ENCODE measurements around the gene CNNM1. TPM values are rescaled to one million over a fixed set of nuclear protein-coding genes. Genes with fewer than 3 reads are reported as not detected.

CNNM1 gene
- total RNA-seq, 1 donor from 2014 or later: 0.08 TPM

DNA sequence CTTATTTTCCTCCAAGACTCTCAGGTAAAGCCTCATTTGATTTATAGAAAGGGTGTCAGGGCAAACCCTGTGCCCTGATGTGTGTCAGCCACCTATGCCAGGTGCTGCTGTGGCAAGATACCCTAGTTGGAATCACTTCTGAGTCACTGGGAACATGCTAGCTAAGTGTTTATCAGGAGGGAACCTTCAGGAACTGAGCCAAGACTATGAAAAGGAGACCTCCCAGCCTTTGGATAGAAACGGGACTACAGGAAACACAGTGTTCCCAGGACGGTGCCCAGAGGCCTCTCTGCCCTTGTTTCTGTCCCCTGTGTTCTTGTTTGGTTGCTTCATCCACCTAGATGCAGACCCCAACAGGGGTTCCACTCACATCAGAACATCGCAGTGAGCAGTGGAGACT is 28.5 kb downstream of the CNNM1 start:
- Mint-ChIP-seq H3K9me3 (ENCODE audit: unreplicated experiment) (no peaks in the 10 kb centered on the region), H3K36me3 (ENCODE audit: low read depth, unreplicated experiment) (no peaks in the 10 kb centered on the region), H3K4me1 (ENCODE audit: unreplicated experiment) (peaks cover 4% of the 10 kb centered on the region), H3K4me3 (ENCODE audit: unreplicated experiment) (no peak overlapping the region), H3K27me3 (ENCODE audit: unreplicated experiment) (no peaks in the 10 kb centered on the region), H3K27ac (ENCODE audit: unreplicated experiment) (no peak overlapping the region)
- TF ChIP-seq, protein P1, sequence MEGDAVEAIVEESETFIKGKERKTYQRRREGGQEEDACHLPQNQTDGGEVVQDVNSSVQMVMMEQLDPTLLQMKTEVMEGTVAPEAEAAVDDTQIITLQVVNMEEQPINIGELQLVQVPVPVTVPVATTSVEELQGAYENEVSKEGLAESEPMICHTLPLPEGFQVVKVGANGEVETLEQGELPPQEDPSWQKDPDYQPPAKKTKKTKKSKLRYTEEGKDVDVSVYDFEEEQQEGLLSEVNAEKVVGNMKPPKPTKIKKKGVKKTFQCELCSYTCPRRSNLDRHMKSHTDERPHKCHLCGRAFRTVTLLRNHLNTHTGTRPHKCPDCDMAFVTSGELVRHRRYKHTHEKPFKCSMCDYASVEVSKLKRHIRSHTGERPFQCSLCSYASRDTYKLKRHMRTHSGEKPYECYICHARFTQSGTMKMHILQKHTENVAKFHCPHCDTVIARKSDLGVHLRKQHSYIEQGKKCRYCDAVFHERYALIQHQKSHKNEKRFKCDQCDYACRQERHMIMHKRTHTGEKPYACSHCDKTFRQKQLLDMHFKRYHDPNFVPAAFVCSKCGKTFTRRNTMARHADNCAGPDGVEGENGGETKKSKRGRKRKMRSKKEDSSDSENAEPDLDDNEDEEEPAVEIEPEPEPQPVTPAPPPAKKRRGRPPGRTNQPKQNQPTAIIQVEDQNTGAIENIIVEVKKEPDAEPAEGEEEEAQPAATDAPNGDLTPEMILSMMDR (IDR thresholded peaks at IDR 0.05; ENCODE audit: unreplicated experiment): no peak
- no peak for DNase-seq (ENCODE audit: low spot score)

DNA sequence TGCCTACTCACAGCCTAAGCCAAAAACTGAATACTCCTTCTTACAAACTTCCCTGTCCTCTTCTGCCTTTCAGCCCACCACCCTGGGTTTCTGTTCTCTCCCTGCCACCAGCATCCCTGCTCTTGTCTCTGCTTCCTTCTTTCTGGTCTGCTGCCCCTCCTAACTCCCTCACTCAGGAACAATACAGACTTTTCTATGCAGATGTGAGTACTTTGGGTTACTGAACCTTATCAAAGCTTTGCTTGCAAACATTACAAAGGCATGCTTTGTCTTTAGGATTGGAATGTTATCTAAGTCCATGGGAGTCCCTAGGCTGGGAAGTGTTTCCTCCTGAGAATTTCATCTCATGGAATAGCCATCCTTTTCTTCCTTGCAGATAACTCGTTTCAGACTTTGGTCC is 28.9 kb downstream of the CNNM1 start:
- Mint-ChIP-seq H3K27ac (ENCODE audit: unreplicated experiment) (no peak overlapping the region), H3K36me3 (ENCODE audit: low read depth, unreplicated experiment) (no peaks in the 10 kb centered on the region), H3K27me3 (ENCODE audit: unreplicated experiment) (no peaks in the 10 kb centered on the region), H3K4me3 (ENCODE audit: unreplicated experiment) (no peak overlapping the region), H3K9me3 (ENCODE audit: unreplicated experiment) (no peaks in the 10 kb centered on the region), H3K4me1 (ENCODE audit: unreplicated experiment) (peaks cover 4% of the 10 kb centered on the region)
- TF ChIP-seq, protein P1 (IDR thresholded peaks at IDR 0.05; ENCODE audit: unreplicated experiment): no peak
- DNase-seq (ENCODE audit: low spot score): no peak

DNA sequence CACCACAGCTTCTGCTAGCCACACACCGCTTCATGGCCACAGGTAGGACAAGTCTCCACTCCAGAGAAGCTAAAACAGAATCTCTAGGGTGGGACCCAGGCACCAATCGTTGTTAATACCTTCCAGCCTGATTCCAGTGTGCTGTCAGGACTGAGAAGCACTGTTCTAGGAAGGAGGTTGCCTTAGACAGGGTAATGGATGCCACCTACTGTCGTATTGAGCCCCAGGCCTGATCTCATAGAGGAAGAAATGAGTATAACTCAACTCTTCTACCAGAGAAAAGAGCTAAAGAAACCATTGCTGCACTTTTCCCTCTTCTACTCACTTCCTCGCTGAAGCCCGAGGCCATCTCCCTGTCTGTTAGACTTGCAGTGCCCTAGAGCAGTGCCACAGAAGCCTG is 31.8 kb downstream of the CNNM1 start:
- Mint-ChIP-seq H3K27me3 (ENCODE audit: unreplicated experiment) (no peaks in the 10 kb centered on the region), H3K9me3 (ENCODE audit: unreplicated experiment) (no peaks in the 10 kb centered on the region), H3K27ac (ENCODE audit: unreplicated experiment) (no peak overlapping the region), H3K4me1 (ENCODE audit: unreplicated experiment) (peaks cover 4% of the 10 kb centered on the region), H3K36me3 (ENCODE audit: low read depth, unreplicated experiment) (no peaks in the 10 kb centered on the region), H3K4me3 (ENCODE audit: unreplicated experiment) (no peak overlapping the region)
- TF ChIP-seq, protein P1 (IDR thresholded peaks at IDR 0.05; ENCODE audit: unreplicated experiment): no peak
- DNase-seq (ENCODE audit: low spot score): no peak

DNA sequence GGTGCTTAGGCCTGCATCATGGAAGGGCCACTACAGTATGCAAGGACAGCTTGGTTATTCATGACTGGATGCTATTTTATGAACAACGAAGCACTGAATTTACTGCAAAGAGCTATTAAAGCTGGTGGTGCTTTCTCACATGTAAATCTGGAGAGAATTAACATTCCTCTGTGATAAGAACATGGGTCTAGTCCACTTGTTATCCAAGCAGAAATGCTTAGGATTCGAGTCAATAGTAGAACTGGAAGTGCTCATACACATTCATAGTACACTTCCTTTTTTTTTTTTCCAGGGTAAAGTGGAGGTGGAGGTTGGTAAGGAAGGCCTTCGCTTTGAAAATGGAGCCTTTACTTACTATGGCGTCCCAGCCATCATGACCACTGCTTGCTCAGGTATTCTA is 35.0 kb downstream of the CNNM1 start:
- no peak for DNase-seq (ENCODE audit: low spot score)
- H3K4me3 Mint-ChIP-seq (ENCODE audit: unreplicated experiment): no peak overlapping the region
- H3K27me3 Mint-ChIP-seq (ENCODE audit: unreplicated experiment): peaks cover 2% of the 10 kb centered on the region
- no peak overlapping the region for H3K27ac Mint-ChIP-seq (ENCODE audit: unreplicated experiment)
- TF ChIP-seq, protein P1 (IDR thresholded peaks at IDR 0.05; ENCODE audit: unreplicated experiment): no peak
- H3K4me1 Mint-ChIP-seq (ENCODE audit: unreplicated experiment): no peaks in the 10 kb centered on the region
- no peaks in the 10 kb centered on the region for H3K36me3 Mint-ChIP-seq (ENCODE audit: low read depth, unreplicated experiment)
- no peaks in the 10 kb centered on the region for H3K9me3 Mint-ChIP-seq (ENCODE audit: unreplicated experiment)

DNA sequence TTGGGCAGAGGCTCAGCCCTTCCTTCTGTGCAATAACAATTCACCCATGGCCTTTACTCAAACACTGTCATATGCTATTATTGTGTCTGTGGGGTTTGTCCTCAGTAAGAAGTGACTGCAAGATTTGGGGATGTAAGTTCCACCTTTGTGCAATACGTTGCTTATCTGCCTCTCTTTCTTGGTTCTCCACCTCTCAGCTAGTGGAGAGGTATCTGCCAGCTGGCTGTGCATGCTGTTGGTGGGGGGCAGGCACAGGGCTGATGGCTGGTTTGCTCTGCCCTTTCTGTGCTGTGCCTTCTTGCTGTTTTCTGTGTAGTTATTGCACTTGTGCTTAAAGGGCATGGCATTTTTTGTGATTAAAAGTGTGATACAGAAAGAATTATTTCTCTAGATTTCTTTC is 36.2 kb downstream of the CNNM1 start:
- Mint-ChIP-seq H3K9me3 (ENCODE audit: unreplicated experiment) (no peaks in the 10 kb centered on the region), H3K4me1 (ENCODE audit: unreplicated experiment) (no peaks in the 10 kb centered on the region), H3K27me3 (ENCODE audit: unreplicated experiment) (peaks cover 2% of the 10 kb centered on the region), H3K36me3 (ENCODE audit: low read depth, unreplicated experiment) (no peaks in the 10 kb centered on the region), H3K27ac (ENCODE audit: unreplicated experiment) (no peak overlapping the region), H3K4me3 (ENCODE audit: unreplicated experiment) (no peak overlapping the region)
- TF ChIP-seq, protein P1 (IDR thresholded peaks at IDR 0.05; ENCODE audit: unreplicated experiment): no peak
- no peak for DNase-seq (ENCODE audit: low spot score)

All from endothelial cell (in vitro differentiated cells).